Neural progenitor cell (in vitro differentiated cells): ENCODE results near the gene NFIA. TPM values are rescaled to one million over a fixed set of nuclear protein-coding genes. Genes with fewer than 3 reads are reported as not detected.

Experiments
- DNase-seq: peaks from one replicate; pipeline ENCODE4 v3.0.0-alpha.2; 2016; ENCODE audit warnings: low spot score
- H2AFZ ChIP-seq: fragments of 200-600 bp; sonication (generic); replicated peaks from 2 replicates; pipeline ENCODE4 v1.6.1; 2016; ENCODE audit warnings: antibody characterized with exemption
- H3F3A ChIP-seq: fragments of 200-600 bp; sonication (generic); 2 replicates; pipeline ENCODE4 v1.6.1; 2016; ENCODE audit warnings: antibody characterized with exemption, low read depth
- H3K27ac ChIP-seq: fragments of 200-600 bp; sonication (generic); 2 replicates; pipeline ENCODE4 v1.5.1; 2016; ENCODE audit warnings: mild to moderate bottlenecking
- H3K27me3 ChIP-seq: fragments of 200-600 bp; sonication (generic); 2 replicates; pipeline ENCODE4 v1.6.1; 2016; ENCODE audit warnings: mild to moderate bottlenecking, moderate library complexity
- H3K36me3 ChIP-seq: fragments of 200-600 bp; sonication (generic); 2 replicates; pipeline ENCODE4 v1.5.1; 2016
- H3K4me1 ChIP-seq: fragments of 200-600 bp; sonication (generic); 2 replicates; pipeline ENCODE4 v1.6.1; 2016; ENCODE audit warnings: mixed run types
- H3K4me2 ChIP-seq: fragments of 200-600 bp; sonication (generic); 2 replicates; pipeline ENCODE4 v1.6.1; 2016
- H3K4me3 ChIP-seq: fragments of 200-600 bp; sonication (generic); 2 replicates; pipeline ENCODE4 v1.5.1; 2016
- H3K79me2 ChIP-seq: fragments of 200-600 bp; sonication (generic); 2 replicates; pipeline ENCODE4 v1.6.1; 2016; ENCODE audit warnings: low read depth
- H3K9ac ChIP-seq: fragments of 200-600 bp; sonication (generic); 2 replicates; pipeline ENCODE4 v1.6.1; 2016
- H3K9me3 ChIP-seq: fragments of 200-600 bp; sonication (generic); 2 replicates; pipeline ENCODE4 v1.5.1; 2016; ENCODE audit warnings: low read depth
- H4K20me1 ChIP-seq: fragments of 200-600 bp; sonication (generic); 2 replicates; pipeline ENCODE4 v1.6.1; 2016; ENCODE audit warnings: low read depth
- H3K27ac Mint-ChIP-seq: 3 replicates; pipeline ENCODE4 v1.8.0; 2021; ENCODE audit warnings: mixed read lengths
- H3K27me3 Mint-ChIP-seq: 2 replicates; pipeline ENCODE4 v1.8.0; 2022; ENCODE audit warnings: low read depth, mild to moderate bottlenecking, inconsistent platforms, moderate library complexity, mixed read lengths; ENCODE audit not compliant: insufficient read depth
- H3K36me3 Mint-ChIP-seq: 3 replicates; pipeline ENCODE4 v1.8.0; 2021; ENCODE audit warnings: mixed read lengths
- H3K4me1 Mint-ChIP-seq: 3 replicates; pipeline ENCODE4 v1.8.0; 2021; ENCODE audit warnings: mixed read lengths
- H3K4me3 Mint-ChIP-seq: 3 replicates; pipeline ENCODE4 v1.8.0; 2021; ENCODE audit warnings: mild to moderate bottlenecking, moderate library complexity, mixed read lengths
- H3K9me3 Mint-ChIP-seq: 3 replicates; pipeline ENCODE4 v1.8.0; 2020; ENCODE audit warnings: mixed read lengths
- EZH2 ChIP-seq: fragments of 200-600 bp; sonication (generic); IDR thresholded peaks from 2 replicates; pipeline ENCODE4 v1.6.1; 2017; ENCODE audit warnings: antibody characterized with exemption, mild to moderate bottlenecking, moderate library complexity
- EZH2phosphoT487 ChIP-seq: fragments of 200-600 bp; sonication (generic); IDR thresholded peaks from 2 replicates; pipeline ENCODE4 v1.6.1; 2017; ENCODE audit warnings: antibody characterized with exemption
- total RNA-seq: library from RNA; depleted of rRNA; stranded (reverse); fragments of >200 nt; gene quantifications from 2 replicates; pipeline ENCODE4 v1.2.3, GENCODE V29; 2015; ENCODE audit warnings: low replicate concordance
- TF ChIP-seq, protein P1 (sequence below): fragments of 200-600 bp; sonication (generic); IDR thresholded peaks from 2 replicates; pipeline ENCODE4 v1.5.1; 2017; ENCODE audit warnings: antibody characterized with exemption, mild to moderate bottlenecking

NFIA gene
- total RNA-seq, 1 donor from 2014 or later, result 5.3 TPM

DNA sequence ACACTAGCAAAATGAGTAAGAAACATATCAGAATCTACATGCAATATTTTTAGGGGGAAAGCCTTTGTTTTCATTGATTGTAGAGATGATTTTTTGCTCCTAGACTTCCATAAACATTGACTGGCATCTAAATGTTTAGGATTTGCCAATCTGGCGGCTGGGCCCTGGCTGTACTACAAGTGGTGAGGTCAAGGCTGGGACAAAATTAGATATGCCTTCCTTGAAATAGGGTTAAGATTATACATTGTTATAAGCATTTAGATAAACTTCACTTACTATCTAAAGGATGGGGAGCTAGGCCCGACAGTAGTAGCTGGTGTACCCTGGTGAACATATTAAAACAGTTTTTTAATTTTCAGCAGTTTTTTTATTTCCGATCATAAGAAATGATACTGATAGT, 5.2 kb downstream of the NFIA start:
- Histone ChIP-seq H3F3A (peaks cover 10% of the 10 kb centered on the region), H3K9me3 (no peaks in the 10 kb centered on the region), H3K36me3 (no peaks in the 10 kb centered on the region), H4K20me1 (peaks cover 9% of the 10 kb centered on the region), H3K4me2 (no peak overlapping the region), H3K27ac (no peak overlapping the region), H3K9ac (no peak overlapping the region), H3K27me3 (peaks cover 45% of the 10 kb centered on the region), H3K4me1 (peaks cover 17% of the 10 kb centered on the region), H3K4me3 (no peak overlapping the region), H3K79me2 (no peaks in the 10 kb centered on the region), H2AFZ (no peak overlapping the region)
- H3K27me3 Mint-ChIP-seq, result peaks cover 44% of the 10 kb centered on the region
- H3K4me3 Mint-ChIP-seq, result no peak overlapping the region
- H3K4me1 Mint-ChIP-seq, result peaks cover 14% of the 10 kb centered on the region
- H3K9me3 Mint-ChIP-seq, result peaks cover 4% of the 10 kb centered on the region
- no peak for DNase-seq
- peaks cover 24% of the 10 kb centered on the region for H3K36me3 Mint-ChIP-seq
- TF ChIP-seq, protein P1, sequence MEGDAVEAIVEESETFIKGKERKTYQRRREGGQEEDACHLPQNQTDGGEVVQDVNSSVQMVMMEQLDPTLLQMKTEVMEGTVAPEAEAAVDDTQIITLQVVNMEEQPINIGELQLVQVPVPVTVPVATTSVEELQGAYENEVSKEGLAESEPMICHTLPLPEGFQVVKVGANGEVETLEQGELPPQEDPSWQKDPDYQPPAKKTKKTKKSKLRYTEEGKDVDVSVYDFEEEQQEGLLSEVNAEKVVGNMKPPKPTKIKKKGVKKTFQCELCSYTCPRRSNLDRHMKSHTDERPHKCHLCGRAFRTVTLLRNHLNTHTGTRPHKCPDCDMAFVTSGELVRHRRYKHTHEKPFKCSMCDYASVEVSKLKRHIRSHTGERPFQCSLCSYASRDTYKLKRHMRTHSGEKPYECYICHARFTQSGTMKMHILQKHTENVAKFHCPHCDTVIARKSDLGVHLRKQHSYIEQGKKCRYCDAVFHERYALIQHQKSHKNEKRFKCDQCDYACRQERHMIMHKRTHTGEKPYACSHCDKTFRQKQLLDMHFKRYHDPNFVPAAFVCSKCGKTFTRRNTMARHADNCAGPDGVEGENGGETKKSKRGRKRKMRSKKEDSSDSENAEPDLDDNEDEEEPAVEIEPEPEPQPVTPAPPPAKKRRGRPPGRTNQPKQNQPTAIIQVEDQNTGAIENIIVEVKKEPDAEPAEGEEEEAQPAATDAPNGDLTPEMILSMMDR, result no peak
- no peak for TF ChIP-seq EZH2
- no peak overlapping the region for H3K27ac Mint-ChIP-seq

DNA sequence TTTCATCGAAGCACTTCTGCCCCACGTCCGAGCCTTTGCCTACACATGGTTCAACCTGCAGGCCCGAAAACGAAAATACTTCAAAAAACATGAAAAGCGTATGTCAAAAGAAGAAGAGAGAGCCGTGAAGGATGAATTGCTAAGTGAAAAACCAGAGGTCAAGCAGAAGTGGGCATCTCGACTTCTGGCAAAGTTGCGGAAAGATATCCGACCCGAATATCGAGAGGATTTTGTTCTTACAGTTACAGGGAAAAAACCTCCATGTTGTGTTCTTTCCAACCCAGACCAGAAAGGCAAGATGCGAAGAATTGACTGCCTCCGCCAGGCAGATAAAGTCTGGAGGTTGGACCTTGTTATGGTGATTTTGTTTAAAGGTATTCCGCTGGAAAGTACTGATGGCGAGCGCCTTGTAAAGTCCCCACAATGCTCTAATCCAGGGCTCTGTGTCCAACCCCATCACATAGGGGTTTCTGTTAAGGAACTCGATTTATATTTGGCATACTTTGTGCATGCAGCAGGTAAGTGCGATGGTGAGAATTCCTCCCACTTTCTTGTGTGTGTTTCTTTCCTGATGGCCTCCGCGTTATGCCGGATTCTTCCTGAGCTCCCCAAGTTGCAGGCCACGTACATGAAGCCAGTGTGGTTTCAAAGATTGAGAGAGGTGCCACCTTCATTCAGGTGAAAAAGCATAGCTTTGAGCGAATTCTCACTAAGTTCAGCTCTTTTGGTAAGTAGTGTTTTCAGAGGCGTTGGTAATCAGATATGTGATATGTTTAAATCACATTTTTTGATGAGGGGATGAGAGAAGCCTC, 6.0 kb downstream of the NFIA start:
- peaks cover 37% of the 10 kb centered on the region for H3K27me3 ChIP-seq
- TF ChIP-seq, protein P1, result no peak
- no peak for TF ChIP-seq EZH2
- no peak for TF ChIP-seq EZH2phosphoT487
- H3K4me2 ChIP-seq, result no peak overlapping the region
- peaks cover 22% of the 10 kb centered on the region for H3K4me1 ChIP-seq
- Mint-ChIP-seq H3K4me3 (no peak overlapping the region), H3K27ac (no peak overlapping the region), H3K9me3 (peaks cover 4% of the 10 kb centered on the region), H3K27me3 (peaks cover 46% of the 10 kb centered on the region), H3K36me3 (peaks cover 24% of the 10 kb centered on the region), H3K4me1 (peaks cover 15% of the 10 kb centered on the region)
- no peak overlapping the region for H2AFZ ChIP-seq
- no peak overlapping the region for H3K4me3 ChIP-seq
- H3K9ac ChIP-seq, result no peak overlapping the region
- no peaks in the 10 kb centered on the region for H3K36me3 ChIP-seq
- H4K20me1 ChIP-seq, result peaks cover 9% of the 10 kb centered on the region
- no peaks in the 10 kb centered on the region for H3K9me3 ChIP-seq
- DNase-seq, result no peak
- H3F3A ChIP-seq, result peaks cover 10% of the 10 kb centered on the region
- H3K79me2 ChIP-seq, result no peaks in the 10 kb centered on the region
- no peak overlapping the region for H3K27ac ChIP-seq

DNA sequence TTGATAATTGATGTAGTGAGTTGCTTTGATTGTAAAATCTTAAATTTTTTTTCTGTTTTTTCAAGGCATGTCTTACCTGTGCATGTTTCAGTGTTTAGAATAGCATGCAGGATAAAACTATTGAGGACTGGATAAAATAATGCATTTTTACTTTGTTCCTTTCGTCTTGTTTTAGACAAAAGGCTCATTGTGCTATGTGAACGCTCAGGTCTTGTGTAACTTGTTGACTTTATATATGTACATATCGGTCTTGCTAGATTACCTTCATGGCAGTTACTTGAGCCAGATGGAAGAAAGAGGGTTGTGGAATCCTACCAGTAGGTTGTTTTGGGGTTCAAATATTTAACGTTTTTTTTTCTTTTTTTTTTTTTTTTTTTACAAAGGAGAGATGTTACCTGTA, 7.0 kb downstream of the NFIA start:
- H4K20me1 ChIP-seq, result peaks cover 3% of the 10 kb centered on the region
- H3K4me1 ChIP-seq, result peaks cover 31% of the 10 kb centered on the region
- Mint-ChIP-seq H3K36me3 (peaks cover 18% of the 10 kb centered on the region), H3K27me3 (peaks cover 49% of the 10 kb centered on the region), H3K9me3 (peaks cover 2% of the 10 kb centered on the region), H3K4me3 (no peak overlapping the region), H3K4me1 (peaks cover 8% of the 10 kb centered on the region), H3K27ac (no peak overlapping the region)
- peaks cover 6% of the 10 kb centered on the region for H3F3A ChIP-seq
- no peaks in the 10 kb centered on the region for H3K36me3 ChIP-seq
- DNase-seq, result no peak
- peaks cover 27% of the 10 kb centered on the region for H3K27me3 ChIP-seq
- H3K9ac ChIP-seq, result no peak overlapping the region
- no peaks in the 10 kb centered on the region for H3K79me2 ChIP-seq
- H3K9me3 ChIP-seq, result no peaks in the 10 kb centered on the region
- H3K4me3 ChIP-seq, result no peak overlapping the region
- TF ChIP-seq, protein P1, result no peak
- TF ChIP-seq EZH2phosphoT487 (no peak), EZH2 (no peak)
- no peak overlapping the region for H2AFZ ChIP-seq
- H3K4me2 ChIP-seq, result no peak overlapping the region
- no peak overlapping the region for H3K27ac ChIP-seq
